ENCODE measurements around the gene ACTL7A.

The ACTL7A gene

DNA sequence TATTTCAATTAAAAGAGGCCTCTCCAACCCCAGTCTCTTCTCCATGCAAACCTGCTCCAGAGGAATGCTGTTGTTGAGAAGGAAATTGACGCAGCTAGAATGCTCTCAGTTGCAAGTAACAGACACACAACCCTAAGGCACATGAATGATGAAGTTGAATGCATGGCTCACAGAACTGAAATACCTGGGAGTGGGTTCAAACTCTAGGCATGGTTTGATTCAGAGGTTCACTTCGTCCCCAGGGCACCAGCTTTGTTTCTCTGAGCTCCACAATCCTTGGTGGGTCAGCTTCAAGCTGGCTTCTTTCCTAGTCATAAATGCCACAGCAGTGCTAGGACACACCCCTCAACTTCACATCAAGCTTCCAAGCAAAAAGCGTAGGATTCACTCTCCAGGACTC is 10.9 kb upstream of the ACTL7A start:
- no peak for DNase-seq

GRCh38 chr9:108852079-108852478 is 10.0 kb upstream of the ACTL7A start:
- no peak for DNase-seq

DNA sequence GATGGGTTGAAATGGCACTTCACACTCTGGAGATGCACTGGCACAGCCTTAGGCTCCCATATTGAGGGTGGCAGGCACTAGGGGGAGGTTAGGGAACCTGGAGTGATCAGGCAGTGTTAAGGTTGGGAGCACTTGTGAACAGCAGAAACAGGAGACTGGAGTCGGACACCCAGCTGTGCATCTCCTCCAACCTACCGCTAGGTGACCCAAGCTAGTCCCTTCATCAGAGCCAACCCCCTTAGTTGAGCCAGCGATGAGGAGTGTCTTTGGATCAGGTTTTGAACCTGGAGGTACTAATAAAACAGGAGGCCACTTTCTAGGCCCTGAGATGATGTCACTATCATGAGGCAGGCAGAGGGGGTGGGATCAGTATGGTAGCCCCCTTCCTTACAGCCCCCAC is 8.0 kb upstream of the ACTL7A start:
- no peak for DNase-seq

DNA sequence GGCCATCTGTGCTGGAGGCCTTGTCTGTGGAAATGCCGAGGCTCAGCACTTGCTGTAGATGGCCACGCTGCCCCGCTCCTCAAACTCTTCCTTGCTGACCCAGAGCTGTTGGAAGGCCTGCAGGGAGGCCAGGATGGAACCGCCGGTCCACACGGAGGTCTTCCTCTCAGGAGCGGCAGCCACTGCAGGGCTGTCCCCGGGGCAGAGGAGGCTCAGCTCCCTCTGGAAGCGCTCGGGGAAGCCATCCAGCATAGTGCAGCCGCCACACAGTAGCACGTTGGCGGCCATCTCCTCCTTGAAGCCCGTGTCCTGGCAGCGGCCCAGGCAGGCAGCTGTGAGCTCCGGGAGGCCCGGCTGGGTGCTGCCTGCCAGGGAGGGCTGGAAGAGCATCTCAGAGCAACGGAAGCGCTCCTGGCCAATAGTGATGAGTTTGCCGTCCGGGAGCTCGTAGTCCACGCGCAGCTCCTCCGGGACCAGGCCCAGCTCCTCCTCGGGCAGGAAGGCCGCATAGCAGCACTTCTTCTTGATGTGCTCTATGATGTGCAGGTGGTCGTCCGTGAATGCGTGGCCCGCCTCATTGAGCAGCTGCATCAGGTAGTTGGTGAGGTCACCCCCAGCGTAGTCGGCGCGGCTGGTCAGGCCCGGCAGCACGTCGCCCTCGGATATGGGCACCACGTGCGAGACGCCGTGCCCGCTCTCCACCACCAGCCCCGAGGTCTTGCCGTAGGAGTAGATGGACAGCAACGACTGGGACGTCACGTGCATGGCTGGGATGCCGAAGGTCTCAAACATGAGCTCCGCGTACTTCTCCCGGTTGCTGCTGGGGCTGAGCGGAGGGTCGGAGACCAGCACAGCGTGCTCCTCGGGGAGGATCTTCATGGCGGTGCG is 7.2 kb upstream of the ACTL7A start:
- DNase-seq = no peak

GRCh38 chr9:108855529-108855886 is 6.6 kb upstream of the ACTL7A start:
- no peak for DNase-seq

GRCh38 chr9:108855888-108856287 is 6.2 kb upstream of the ACTL7A start, which contains the start of gene ACTL7B:
TSS of gene ACTL7B (minus strand) at chr9:108855986. CDS start at chr9:108855930, 56 bp downstream.
- DNase-seq = no peak

DNA sequence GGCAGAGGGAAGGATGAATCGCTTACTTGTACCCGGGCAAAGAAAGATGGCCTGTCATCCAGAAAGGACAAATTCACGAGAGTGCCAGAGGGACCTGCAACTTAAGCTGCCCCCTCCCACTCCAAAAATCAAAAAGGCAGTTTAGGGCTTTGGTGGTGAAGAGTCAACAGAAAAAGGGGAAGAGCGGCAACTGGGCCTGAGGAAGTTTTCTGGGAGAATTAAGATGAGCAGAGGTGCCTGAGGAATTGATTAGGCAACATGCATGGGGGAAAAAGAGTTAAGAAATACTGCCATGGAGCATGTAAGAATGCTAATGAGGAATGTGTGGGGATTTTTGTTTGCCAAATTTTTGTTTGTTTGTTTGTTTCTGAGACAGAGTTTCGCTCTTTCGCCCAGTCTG is 4.5 kb upstream of the ACTL7A start:
- DNase-seq = no peak

DNA sequence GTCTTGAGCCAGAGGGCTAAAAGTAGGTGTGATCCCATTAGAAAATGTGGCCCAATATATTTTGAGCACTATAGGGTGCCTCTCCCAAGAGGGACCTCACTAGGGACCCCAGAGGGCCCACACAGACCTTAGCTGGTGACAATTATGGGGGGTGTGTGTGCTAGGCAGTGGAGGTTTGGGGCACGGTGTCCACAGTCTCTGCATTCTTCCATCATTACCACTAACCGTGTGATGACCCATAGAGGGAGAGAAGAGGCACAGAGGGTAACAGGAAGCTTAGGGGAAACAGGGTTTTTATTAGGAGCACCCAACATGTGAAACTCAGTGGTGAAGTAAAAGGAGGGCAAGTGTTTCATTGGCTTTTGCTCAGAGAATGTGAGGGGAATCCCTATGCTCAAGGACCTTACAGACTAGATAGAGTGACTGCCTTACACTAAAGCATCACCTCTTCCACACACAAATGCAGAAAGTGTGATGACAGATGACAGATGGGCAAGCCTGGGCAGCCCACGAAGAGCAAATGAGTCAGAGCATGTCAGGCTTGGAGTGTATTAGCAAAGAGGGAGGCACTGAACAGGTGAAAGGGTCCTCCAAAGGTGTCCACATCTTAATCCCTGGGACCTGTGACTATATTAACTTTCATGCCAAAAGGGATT is 2.5 kb upstream of the ACTL7A start:
- DNase-seq = no peak

DNA sequence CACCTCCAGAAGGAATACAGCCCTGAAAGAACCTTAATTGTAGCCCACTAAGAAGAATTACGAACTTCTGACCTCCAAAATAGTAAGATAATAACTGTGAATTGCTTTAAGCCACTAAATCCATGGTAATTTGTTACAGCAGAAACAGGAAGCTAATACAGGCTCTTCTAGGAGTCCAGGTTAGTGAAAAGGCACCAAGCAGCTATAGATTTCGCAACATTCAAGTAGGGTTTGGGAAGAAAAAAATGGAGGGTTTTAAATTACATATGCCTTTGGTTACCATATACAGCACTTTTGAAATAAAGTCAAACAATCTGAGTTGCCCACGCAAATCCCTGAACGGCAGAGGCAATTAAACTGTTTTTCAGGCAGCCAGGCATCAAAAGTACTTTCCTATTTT is 1.7 kb upstream of the ACTL7A start:
- DNase-seq = no peak

- no peak for DNase-seq
Observed at GRCh38 chr9:108860764-108861163, 1.3 kb upstream of the ACTL7A start.

DNA sequence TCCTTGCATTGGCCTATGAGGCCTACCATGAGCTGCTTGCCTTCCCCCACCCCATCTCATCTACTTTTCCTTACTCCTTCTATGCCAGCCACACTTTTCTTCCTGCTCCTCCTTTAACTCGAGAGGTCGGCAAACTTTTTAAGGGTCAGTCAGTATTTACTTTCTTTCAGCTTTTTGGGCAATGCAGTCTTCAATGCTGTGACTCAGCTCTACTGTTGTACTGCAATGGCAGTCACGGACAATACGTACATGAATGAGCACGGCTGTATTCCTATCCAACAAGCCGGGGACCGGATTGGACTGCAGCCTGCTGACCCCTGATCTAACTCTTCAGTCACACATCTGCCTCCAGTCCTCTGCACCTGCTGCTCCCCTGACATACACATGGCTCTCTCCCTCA is 602 bp upstream of the ACTL7A start:
- no peak for DNase-seq

DNA sequence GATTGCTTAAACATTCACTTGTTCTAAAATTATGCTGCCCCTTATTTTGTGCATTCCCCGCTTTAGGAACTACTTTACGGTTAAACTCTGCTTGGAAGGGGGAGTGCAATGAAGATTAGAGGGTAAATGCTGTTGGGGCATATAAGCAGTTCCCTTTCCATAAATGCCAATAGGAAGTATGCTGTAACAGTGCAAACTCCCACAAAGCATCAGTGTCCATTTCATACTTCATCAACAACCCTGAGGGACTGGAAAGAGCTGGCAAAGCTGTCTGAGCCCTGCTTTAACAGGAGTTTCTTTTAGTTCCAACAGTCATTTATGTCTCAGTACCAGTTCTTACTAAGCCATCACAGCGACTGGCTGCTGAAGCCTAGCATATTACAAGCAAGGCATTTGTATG is 1.8 kb downstream of the ACTL7A start:
- no peak for DNase-seq

GRCh38 chr9:108864446-108864845 is 2.4 kb downstream of the ACTL7A start:
- no peak for DNase-seq

GRCh38 chr9:108865037-108865436 is 3.0 kb downstream of the ACTL7A start:
- no peak for DNase-seq

- DNase-seq = no peak
Observed at GRCh38 chr9:108866001-108866420, 3.9 kb downstream of the ACTL7A start.

DNA sequence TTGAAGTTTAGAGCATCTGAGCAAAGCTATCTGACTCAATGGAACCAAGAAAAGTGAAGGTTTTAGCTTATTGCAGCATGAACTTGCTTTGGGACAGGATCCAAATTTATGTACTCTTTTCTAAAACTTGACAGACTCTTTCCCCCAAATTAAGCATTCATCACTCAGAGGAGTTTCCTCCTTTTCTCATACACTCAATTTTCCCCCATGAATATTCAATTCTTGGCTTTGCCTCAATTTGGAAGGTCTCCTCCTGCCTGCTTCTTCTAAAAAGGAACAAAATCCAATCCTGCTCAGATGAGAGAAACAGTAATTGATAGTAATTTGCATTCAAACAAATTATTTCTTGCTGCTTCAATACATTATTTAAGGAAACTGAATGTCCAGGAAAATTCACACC is 5.0 kb downstream of the ACTL7A start:
- no peak for DNase-seq

DNA sequence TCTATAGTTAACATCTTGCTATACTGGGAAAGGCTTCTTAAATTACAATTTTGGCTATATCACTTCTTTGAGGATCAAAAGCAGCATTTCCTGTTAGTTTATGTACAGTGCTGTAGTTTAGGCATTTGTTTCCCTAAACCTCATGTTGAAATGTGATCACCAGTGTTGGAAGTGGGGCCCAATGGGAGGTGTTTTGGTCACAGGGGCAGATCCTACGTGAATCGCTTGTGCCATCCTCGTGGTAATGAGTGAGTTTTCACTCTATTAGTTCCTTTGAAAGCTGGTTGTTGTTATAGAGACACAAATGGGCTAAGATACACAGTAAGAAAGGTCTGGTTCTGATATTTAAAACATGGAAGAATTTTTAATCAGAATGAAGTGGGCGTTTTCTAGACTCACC is 5.8 kb downstream of the ACTL7A start:
- DNase-seq = no peak

DNA sequence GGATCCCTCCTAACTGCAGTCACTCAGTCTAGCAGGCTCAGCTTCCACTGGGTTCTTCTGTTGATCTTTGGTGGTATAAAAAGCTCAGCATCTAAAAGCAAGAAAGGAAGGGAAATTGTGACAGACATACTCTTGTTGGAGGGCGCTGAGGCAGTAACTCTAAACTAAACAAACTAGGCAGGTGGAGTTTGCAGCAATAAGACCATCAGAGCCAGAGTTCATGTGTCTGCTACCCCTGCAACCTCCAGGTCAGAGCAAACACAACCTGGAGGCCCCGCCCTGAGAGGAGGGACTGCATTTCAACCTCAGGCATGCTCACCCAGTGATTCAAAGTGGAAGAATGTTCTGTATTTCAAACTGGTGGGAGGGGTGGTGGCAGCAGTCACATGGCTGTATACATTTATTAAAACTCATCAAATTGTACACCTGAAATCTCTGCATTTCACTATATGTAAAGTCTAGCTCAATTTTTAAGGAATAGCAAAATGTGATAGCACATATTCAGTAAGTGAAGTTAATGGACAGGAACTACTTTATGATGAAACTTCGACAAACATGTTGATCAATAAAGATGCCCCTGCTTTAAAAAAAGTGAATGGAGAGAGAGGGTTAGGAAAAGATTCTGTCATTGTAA is 7.1 kb downstream of the ACTL7A start:
- no peak for DNase-seq

- DNase-seq = no peak
Observed at GRCh38 chr9:108874058-108874788, 12.2 kb downstream of the ACTL7A start.

GRCh38 chr9:108876425-108876824 is 14.4 kb downstream of the ACTL7A start:
- DNase-seq = no peak

- DNase-seq = no peak
Observed at GRCh38 chr9:108877524-108877923, 15.5 kb downstream of the ACTL7A start.

DNA sequence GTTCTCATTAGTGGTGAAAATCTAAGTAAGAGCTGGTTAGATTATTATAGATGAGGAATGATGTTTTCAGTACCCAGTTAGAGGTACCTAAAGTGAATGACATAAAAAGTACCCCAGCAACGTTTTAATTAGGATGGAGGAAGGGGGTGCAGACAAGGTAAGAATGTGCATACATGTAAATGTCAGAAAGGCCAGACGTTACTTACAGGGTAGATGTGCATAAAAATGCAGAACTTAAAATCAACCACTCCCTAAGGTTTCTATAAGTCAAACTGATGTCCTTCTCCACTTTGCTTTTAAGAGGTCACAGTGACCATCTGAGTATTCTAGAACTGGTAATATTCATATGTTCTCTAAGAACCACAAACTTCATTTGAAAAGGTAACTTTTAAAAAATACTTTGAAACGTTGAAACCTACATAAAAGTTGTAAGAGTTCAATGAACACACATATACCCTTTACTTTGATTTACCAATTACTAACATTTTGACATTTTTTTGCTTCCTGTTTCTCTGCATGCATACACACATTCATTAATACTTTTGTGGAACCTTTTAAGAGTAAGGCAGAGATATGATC is 18.8 kb downstream of the ACTL7A start:
- no peak for DNase-seq

All from GDM1 (cell line).